ENCODE results near the gene NCDN.

NCDN gene

GRCh38 chr1:35590476-35591040 lies 33.0 kb downstream of the NCDN start:
- DNase-seq (ENCODE audit: low read depth), result no peak

- DNase-seq (ENCODE audit: low read depth), result no peak
Observed at GRCh38 chr1:35591211-35591610, 33.6 kb downstream of the NCDN start.

GRCh38 chr1:35592991-35593769 lies 35.6 kb downstream of the NCDN start:
- DNase-seq (ENCODE audit: low read depth), result no peak

DNA sequence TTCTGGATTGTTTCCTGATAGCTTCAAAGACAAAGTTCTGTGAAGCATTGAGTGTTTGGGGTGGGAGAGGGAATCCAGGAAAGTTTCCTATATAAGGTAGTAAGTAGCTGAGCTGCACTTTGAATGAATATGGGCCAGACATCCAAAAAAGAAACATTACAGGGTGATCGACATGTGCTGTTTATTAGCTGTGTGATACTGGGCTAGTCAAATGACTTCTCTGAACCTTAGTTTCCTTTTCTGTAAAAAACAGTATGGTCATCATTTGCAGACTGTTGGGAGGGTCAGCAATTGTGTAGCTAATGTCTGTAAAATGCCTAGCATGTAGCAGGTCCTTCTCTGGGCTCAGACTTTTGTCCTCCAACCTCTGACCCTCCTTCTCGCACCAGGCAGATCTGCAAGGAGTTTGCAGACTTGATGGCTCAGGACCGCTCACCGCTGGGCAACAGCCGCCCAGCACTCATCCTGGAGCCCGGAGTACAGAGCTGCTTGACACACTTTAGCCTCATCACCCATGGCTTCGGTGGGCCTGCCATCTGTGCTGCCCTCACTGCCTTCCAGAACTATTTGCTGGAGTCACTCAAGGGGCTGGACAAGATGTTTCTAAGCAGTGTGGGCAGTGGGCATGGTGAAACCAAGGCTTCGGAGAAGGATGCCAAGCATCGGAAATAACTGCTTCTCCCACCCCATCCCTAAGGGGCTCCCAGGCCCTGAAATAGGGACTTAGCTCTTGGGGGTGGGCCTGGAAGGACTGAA lies 36.6 kb downstream of the NCDN start:
- DNase-seq (ENCODE audit: low read depth), result no peak

DNA sequence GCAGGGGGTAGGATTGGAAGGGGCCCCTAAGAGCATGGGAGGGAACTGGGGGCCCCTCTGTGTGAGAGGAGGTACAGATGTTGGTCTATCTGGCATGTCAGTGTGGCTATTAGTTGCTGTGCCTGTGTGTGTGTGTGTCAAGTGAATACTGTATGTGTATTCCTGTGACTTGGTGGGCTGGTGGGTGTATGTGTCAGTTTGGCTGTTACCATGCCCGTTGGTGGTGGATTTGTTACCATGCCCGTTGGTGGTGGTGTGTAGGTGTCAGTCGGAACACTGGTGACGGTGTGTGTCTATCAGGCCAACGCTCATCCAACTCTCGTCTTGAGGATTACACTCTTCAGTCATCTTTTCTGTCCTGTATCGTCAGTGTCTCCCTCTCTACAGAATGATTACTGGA lies 38.1 kb downstream of the NCDN start:
- DNase-seq (ENCODE audit: low read depth), result no peak

- no peak for DNase-seq (ENCODE audit: low read depth)
Observed at GRCh38 chr1:35597870-35598269, 40.3 kb downstream of the NCDN start.

GRCh38 chr1:35598895-35599294 lies 41.3 kb downstream of the NCDN start:
- no peak for DNase-seq (ENCODE audit: low read depth)

DNA sequence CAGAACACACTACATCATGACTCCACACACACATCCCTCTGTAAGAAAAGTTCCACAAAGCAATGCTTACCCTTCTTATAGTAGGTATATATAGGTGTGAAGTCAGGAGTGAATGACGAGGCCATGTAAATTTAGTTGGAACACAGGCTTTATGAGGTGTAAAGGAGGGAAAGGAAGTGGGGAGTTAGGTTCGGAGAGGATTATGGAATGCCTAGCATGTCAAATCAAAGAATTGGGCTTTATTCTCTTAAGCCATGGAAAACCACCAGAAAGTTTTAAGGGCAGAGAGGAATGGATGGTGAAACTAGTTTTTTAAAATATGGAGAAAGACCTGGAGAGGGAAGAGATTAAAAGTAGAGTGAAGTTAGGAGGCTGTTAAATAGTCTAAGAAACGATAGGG lies 41.8 kb downstream of the NCDN start:
- no peak for DNase-seq (ENCODE audit: low read depth)

GRCh38 chr1:35600593-35600992 lies 43.0 kb downstream of the NCDN start:
- no peak for DNase-seq (ENCODE audit: low read depth)

GRCh38 chr1:35603468-35603867 lies 45.9 kb downstream of the NCDN start:
- peak; percentile 21 for DNase-seq (ENCODE audit: low read depth)

DNA sequence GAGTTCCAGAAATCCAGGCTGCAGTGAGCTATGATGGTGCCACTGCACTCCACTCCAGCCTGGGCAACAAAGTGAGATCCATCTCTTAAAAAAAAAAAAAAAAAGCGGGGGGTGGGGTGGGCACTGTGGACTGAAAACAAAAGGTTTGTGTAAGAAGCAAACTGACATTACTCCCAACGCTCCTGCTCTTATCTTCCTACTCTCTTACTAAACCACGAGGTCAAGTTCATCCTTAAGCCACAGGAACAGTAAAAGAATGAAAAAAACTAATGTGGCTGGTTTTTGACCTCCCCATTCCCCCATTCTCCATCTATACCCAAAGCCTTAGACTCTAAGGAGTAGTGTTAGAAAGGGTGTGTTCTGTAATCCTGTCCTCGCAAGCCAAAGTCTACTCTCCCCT lies 46.3 kb downstream of the NCDN start:
- peak; percentile 41 for DNase-seq (ENCODE audit: low read depth)

DNA sequence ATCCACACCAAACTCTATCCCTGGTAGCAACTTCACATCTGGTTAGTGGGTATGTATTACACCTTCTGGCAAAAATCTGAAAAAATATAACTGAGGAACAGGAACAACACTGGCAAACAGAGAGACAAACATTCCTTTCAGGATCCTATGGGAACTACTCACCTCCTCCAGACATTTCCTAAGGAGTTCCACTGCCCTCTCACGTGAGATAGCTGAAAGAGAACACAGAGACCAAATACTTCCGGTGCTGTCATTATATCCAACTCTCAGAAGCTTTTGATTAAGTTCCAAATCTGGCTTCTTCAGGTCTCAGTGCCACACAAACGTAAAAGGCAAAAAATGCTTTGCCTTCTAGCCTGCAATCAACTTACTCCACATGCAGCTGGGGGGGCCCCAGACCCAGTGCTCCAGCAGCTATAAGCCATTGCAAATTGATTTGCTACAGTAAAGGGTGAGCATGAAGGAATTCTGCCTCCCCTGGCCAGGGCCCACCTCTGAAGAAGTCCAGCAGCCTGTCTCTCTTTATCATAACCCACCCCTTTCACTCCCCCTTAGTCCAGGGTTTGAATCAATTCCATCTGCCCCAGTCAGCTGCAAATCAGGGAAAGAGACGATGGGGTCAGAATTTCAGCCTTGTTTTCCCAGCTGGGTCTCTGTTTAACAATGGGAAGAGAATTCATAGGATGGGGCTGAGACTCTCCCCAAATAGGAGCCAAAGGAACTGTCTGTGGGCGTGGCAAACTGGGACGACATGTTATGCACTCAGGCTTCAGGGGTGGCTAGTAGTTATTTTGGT lies 47.7 kb downstream of the NCDN start:
- peak; percentile 8 for DNase-seq (ENCODE audit: low read depth)

GRCh38 chr1:35605867-35606182 lies 48.2 kb downstream of the NCDN start:
- peak; percentile 71 for DNase-seq (ENCODE audit: low read depth)

- DNase-seq (ENCODE audit: low read depth), result no peak
Observed at GRCh38 chr1:35611655-35612054, 54.1 kb downstream of the NCDN start.

DNA sequence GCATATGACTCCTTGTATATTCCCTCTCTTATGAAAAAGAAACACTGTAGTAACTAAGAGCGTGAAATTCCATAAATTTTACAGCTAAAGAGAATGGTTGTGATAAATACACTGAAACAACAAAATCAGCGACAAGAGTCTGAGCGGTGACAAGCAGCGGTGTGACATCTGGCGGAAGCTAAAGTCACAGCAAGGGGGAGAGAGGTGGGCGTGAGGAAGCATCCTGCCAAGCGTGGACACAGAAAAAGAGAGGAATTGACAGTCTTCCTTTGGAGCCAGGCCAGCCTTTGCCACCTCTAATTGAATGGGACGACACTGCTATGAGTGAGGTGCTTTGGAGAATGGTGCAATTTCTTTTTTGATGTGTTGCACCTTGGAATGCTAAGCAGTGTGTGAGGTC lies 57.8 kb downstream of the NCDN start:
- DNase-seq (ENCODE audit: low read depth), result no peak
